ENCODE results near the gene ZNF365.

Gene ZNF365

GRCh38 chr10:62443866-62444265, 69.7 kb downstream of the ZNF365 start:
- Histone ChIP-seq H3K9me3 (ENCODE audit: control insufficient read depth, low read length) (no peaks in the 10 kb centered on the region), H3K27me3 (ENCODE audit: control insufficient read depth, insufficient read depth, low read length) (no peaks in the 10 kb centered on the region), H3K79me2 (no peaks in the 10 kb centered on the region), H3K36me3 (ENCODE audit: control insufficient read depth, insufficient read depth, low read length) (no peaks in the 10 kb centered on the region), H3K4me1 (no peaks in the 10 kb centered on the region), H3K4me3 (ENCODE audit: low read depth, low read length) (no peak overlapping the region), H3K27ac (no peak overlapping the region), H3K9ac (no peak overlapping the region), H3K4me2 (ENCODE audit: low read length) (no peak overlapping the region), H2AFZ (no peak overlapping the region)
- no peak for TF ChIP-seq CTCF (IDR thresholded peaks at IDR 0.05)

DNA sequence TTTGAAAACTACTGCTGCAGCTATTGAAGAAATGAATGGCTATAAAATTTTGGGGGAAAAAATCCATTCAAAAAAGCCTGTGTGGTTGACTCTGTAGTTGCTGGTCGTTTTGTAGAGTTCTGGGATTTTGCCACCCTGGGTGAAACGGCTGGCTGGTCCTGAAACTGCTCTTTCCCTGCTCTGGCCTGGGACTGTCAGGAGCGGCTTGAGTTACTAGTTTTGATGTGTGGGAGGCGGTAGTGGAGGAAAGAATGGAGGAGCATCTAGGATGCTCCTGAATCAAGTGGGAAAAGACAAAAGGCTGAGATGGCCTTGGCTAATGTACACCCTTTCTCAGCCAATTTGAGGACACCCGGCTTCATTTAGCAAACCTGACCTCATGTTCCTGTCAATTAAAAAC, 72.5 kb downstream of the ZNF365 start:
- H3K4me2 ChIP-seq (ENCODE audit: low read length), result no peak overlapping the region

GRCh38 chr10:62450912-62451610, 76.9 kb downstream of the ZNF365 start:
- no peak for TF ChIP-seq CTCF (IDR thresholded peaks at IDR 0.05)
- Histone ChIP-seq H2AFZ (no peak overlapping the region), H3K4me2 (ENCODE audit: low read length) (no peak overlapping the region), H3K9ac (no peak overlapping the region), H3K9me3 (ENCODE audit: control insufficient read depth, low read length) (no peaks in the 10 kb centered on the region), H3K4me1 (no peaks in the 10 kb centered on the region), H3K27me3 (ENCODE audit: control insufficient read depth, insufficient read depth, low read length) (no peaks in the 10 kb centered on the region), H3K4me3 (ENCODE audit: low read depth, low read length) (no peak overlapping the region), H3K27ac (no peak overlapping the region), H3K79me2 (no peaks in the 10 kb centered on the region), H3K36me3 (ENCODE audit: control insufficient read depth, insufficient read depth, low read length) (no peaks in the 10 kb centered on the region)

More for the DNA sequence above, 72.5 kb downstream of the ZNF365 start:
- Histone ChIP-seq H3K27ac (no peak overlapping the region), H3K79me2 (no peaks in the 10 kb centered on the region), H3K4me1 (no peaks in the 10 kb centered on the region), H3K9me3 (ENCODE audit: control insufficient read depth, low read length) (no peaks in the 10 kb centered on the region), H3K36me3 (ENCODE audit: control insufficient read depth, insufficient read depth, low read length) (no peaks in the 10 kb centered on the region), H3K9ac (no peak overlapping the region), H3K27me3 (ENCODE audit: control insufficient read depth, insufficient read depth, low read length) (no peaks in the 10 kb centered on the region), H3K4me3 (ENCODE audit: low read depth, low read length) (no peak overlapping the region), H2AFZ (no peak overlapping the region)
- no peak for TF ChIP-seq CTCF (IDR thresholded peaks at IDR 0.05)

DNA sequence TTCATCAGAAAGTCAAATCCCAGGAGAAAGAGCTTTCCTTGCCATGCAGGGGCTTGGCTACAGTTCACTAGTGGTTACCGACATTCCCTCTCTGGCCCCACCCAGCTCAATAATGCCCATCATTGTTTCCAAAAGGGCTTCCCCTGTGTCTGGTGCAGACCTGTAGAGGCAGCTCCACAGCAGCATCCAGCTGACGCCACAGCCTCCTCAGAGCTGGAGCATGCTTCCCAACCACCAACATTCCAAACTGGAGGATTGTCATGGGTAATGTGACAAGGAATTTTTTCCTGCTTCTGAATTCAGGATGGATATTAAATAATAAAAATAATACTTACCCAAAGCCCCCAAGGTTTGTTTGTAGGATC, 77.4 kb downstream of the ZNF365 start:
- Histone ChIP-seq H3K79me2 (no peaks in the 10 kb centered on the region), H2AFZ (no peak overlapping the region), H3K9me3 (ENCODE audit: control insufficient read depth, low read length) (no peaks in the 10 kb centered on the region), H3K4me1 (no peaks in the 10 kb centered on the region), H3K9ac (no peak overlapping the region), H3K27me3 (ENCODE audit: control insufficient read depth, insufficient read depth, low read length) (no peaks in the 10 kb centered on the region), H3K27ac (no peak overlapping the region), H3K4me2 (ENCODE audit: low read length) (no peak overlapping the region), H3K36me3 (ENCODE audit: control insufficient read depth, insufficient read depth, low read length) (no peaks in the 10 kb centered on the region), H3K4me3 (ENCODE audit: low read depth, low read length) (no peak overlapping the region)
- no peak for TF ChIP-seq CTCF (IDR thresholded peaks at IDR 0.05)
